ENCODE results near the gene MME. TPM values are rescaled to one million over a fixed set of nuclear protein-coding genes. Genes with fewer than 3 reads are reported as not detected.

Gene MME
- total and polyA plus RNA-seq, 10 of the 15 experiments (the other 5 are each of a cell fraction or from before 2014, with no cell fraction given), result under 0.01 to 0.23 (median 0.09) TPM; not detected in 3

- FAIRE-seq (no peak), DNase-seq (ENCODE audit: low read depth, low spot score) (no peak), ATAC-seq (no peak)
- in situ Hi-C loops (cut with MboI), result no loop called here
- Histone ChIP-seq H3K79me2 (ENCODE audit: control insufficient read depth, insufficient read depth, low read length) (no peaks in the 10 kb centered on the region), H2AFZ (ENCODE audit: control insufficient read depth, low read depth, low read length) (no peak overlapping the region), H3K36me3 (ENCODE audit: control insufficient read depth in 2 of 2, insufficient read depth in 2 of 2, low read length in 1 of 2) (no peaks in the 10 kb centered on the region), H3K4me1 (ENCODE audit: control insufficient read depth, insufficient read depth, low read length) (no peaks in the 10 kb centered on the region), H3K9me3 (replicated peaks; ENCODE audit: control insufficient read depth, insufficient read depth, low read length) (no peaks in the 10 kb centered on the region), H4K20me1 (ENCODE audit: control insufficient read depth, insufficient read depth) (no peaks in the 10 kb centered on the region), H3K27me3 (replicated peaks in 1 of 2; ENCODE audit: control insufficient read depth in 2 of 2, insufficient read depth in 2 of 2, low read length in 1 of 2) (no peaks in the 10 kb centered on the region), H3K4me2 (ENCODE audit: control insufficient read depth, insufficient read depth) (no peak overlapping the region), H3K4me3 (no peak overlapping the region), H3K27ac (ENCODE audit: control insufficient read depth, insufficient read depth) (no peak overlapping the region), H3K9ac (ENCODE audit: control insufficient read depth, insufficient read depth, low read length) (no peak overlapping the region)
- RAD21 ChIA-PET (ENCODE audit: unreplicated experiment), result no interaction called here
- 32% methylated on average over 2 of the region's 2 CpGs for WGBS (ENCODE audit: insufficient coverage, insufficient replicate concordance, low lambda C conversion rate, missing lambda C conversion rate)
- intact Hi-C loops (cut with micrococcal nuclease; ENCODE audit: unreplicated experiment), result no loop called here
- POLR2A ChIA-PET, result no interaction called here
- CTCF ChIA-PET, result no interaction called here
- SMC1A ChIA-PET (ENCODE audit: uncharacterized antibody, unreplicated experiment), result no interaction called here
- no TSS peak for BruUV-seq (replicated peaks)
- no peak for TF ChIP-seq CUX1 (IDR thresholded peaks at IDR 0.05; ENCODE audit: insufficient replicate concordance, low read depth, low read length)
- TF ChIP-seq ZNF592 (IDR thresholded peaks at IDR 0.05), result no peak
- no peak for TF ChIP-seq USF1 (IDR thresholded peaks at IDR 0.05; ENCODE audit: borderline replicate concordance, extremely low read length, insufficient read depth, low read depth, low read length)
- TF ChIP-seq LARP7 (IDR thresholded peaks at IDR 0.05), result no peak
- TF ChIP-seq FOXM1 (IDR thresholded peaks at IDR 0.05; ENCODE audit: low read depth, low read length), result no peak
- no peak for TF ChIP-seq EGR1 (IDR thresholded peaks at IDR 0.05; ENCODE audit: borderline replicate concordance in 1 of 2, low read depth in 2 of 2, low read length in 2 of 2)
- no peak for TF ChIP-seq SRF (IDR thresholded peaks at IDR 0.05; ENCODE audit: low read depth in 2 of 2, low read length in 2 of 2)
- TF ChIP-seq SP1 (IDR thresholded peaks at IDR 0.05; ENCODE audit: low read depth, low read length), result no peak
- TF ChIP-seq PKNOX1 (IDR thresholded peaks at IDR 0.05), result no peak
- no peak for TF ChIP-seq IKZF1 (conservative IDR thresholded peaks at IDR 0.05)
- no peak for TF ChIP-seq NR2C1 (IDR thresholded peaks at IDR 0.05)
- TF ChIP-seq BCL11A (IDR thresholded peaks at IDR 0.05; ENCODE audit: low read depth, low read length), result no peak
These were observed 89.1 kb downstream of the MME start for GRCh38 chr3:155169197-155169596.

All from GM12878 (cell line).